Endothelial cell of umbilical vein (primary cell): ENCODE measurements around the gene MARK3.

ENCODE experiments used
- EZH2 ChIP-seq: IDR thresholded peaks from 2 replicates; pipeline ENCODE4 v1.6.1; 2012; ENCODE audit warnings: borderline replicate concordance, low read depth, mild to moderate bottlenecking, moderate library complexity, low read length, inconsistent platforms; ENCODE audit not compliant: severe bottlenecking
- FOS ChIP-seq: IDR thresholded peaks from 2 replicates; pipeline ENCODE4 v1.6.1; 2011; ENCODE audit warnings: mild to moderate bottlenecking, low read length, moderate library complexity, borderline replicate concordance; ENCODE audit not compliant: insufficient read depth
- GATA2 ChIP-seq: IDR thresholded peaks from 2 replicates; pipeline ENCODE4 v1.7.0; 2011; ENCODE audit warnings: low read depth, mild to moderate bottlenecking, moderate library complexity, mixed read lengths, low read length; ENCODE audit not compliant: insufficient read length, insufficient read depth
- JUN ChIP-seq: IDR thresholded peaks from 2 replicates; pipeline ENCODE4 v1.6.1; 2011; ENCODE audit warnings: borderline replicate concordance, low read depth; ENCODE audit not compliant: insufficient read length, insufficient read depth
- MYC ChIP-seq: IDR thresholded peaks from one replicate; pipeline ENCODE4 v1.6.1; 2011; ENCODE audit warnings: mild to moderate bottlenecking, low read depth, low read length
- POLR2A ChIP-seq: IDR thresholded peaks from 2 replicates; pipeline ENCODE4 v1.6.1; 2012; ENCODE audit warnings: low read depth, mild to moderate bottlenecking, control low read depth, low read length
- POLR2AphosphoS5 ChIP-seq: IDR thresholded peaks from 2 replicates; pipeline ENCODE4 v1.6.1; 2012; ENCODE audit warnings: low read depth, mild to moderate bottlenecking, control low read depth, low read length, moderate library complexity; ENCODE audit not compliant: insufficient read depth
- TF ChIP-seq, protein P1 (sequence below), 2 donors: IDR thresholded peaks; 1 replicate in 1 of 2; 2 replicates in 1 of 2; pipeline ENCODE4 v1.5.1; 2011; ENCODE audit warnings: low read length in 2 of 2, mild to moderate bottlenecking in 2 of 2, moderate library complexity in 2 of 2, control low read depth in 1 of 2, inconsistent platforms in 1 of 2, low read depth in 1 of 2; ENCODE audit not compliant: insufficient read depth in 1 of 2; ENCODE audit errors: extremely low read depth in 1 of 2
- TF ChIP-seq, protein P2 (sequence below): IDR thresholded peaks from 2 replicates; pipeline ENCODE4 v1.6.1; 2011; ENCODE audit not compliant: insufficient read depth, insufficient read length

DNA sequence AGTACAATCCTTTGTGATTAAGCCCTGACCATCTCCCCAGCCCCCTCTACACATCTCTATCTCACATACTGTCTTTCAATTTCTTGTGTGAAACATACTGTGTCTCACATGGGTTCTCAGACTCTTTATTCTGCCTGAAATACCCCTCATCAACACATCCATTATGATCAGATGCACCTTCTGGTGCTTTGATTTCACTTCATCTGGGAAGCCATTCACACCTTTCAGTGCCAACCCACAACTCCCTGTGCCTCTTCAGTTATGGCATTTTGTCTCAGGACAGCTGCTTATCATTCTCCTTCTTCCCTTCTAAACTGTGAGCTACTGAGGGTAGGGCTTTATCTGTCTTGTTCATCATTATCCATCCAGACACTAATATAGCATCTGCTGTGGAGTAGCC is 78.6 kb downstream of the MARK3 start:
- TF ChIP-seq POLR2A = no peak
- TF ChIP-seq EZH2 = no peak
- no peak for TF ChIP-seq JUN
- TF ChIP-seq, protein P1, sequence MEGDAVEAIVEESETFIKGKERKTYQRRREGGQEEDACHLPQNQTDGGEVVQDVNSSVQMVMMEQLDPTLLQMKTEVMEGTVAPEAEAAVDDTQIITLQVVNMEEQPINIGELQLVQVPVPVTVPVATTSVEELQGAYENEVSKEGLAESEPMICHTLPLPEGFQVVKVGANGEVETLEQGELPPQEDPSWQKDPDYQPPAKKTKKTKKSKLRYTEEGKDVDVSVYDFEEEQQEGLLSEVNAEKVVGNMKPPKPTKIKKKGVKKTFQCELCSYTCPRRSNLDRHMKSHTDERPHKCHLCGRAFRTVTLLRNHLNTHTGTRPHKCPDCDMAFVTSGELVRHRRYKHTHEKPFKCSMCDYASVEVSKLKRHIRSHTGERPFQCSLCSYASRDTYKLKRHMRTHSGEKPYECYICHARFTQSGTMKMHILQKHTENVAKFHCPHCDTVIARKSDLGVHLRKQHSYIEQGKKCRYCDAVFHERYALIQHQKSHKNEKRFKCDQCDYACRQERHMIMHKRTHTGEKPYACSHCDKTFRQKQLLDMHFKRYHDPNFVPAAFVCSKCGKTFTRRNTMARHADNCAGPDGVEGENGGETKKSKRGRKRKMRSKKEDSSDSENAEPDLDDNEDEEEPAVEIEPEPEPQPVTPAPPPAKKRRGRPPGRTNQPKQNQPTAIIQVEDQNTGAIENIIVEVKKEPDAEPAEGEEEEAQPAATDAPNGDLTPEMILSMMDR (IDR thresholded peaks at IDR 0.05; ENCODE audit: extremely low read depth in 1 of 2, insufficient read depth in 1 of 2, low read depth in 1 of 2, low read length in 2 of 2) = no peak
- TF ChIP-seq POLR2AphosphoS5 = no peak
- TF ChIP-seq, protein P2, sequence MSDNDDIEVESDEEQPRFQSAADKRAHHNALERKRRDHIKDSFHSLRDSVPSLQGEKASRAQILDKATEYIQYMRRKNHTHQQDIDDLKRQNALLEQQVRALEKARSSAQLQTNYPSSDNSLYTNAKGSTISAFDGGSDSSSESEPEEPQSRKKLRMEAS = no peak
- no peak for TF ChIP-seq GATA2
- no peak for TF ChIP-seq FOS
- TF ChIP-seq MYC = no peak
